GM12878 (cell line): ENCODE measurements around the gene B4GALNT2. TPM values are rescaled to one million over a fixed set of nuclear protein-coding genes. Genes with fewer than 3 reads are reported as not detected.

ENCODE experiments used
- BHLHE40 ChIP-seq, 2 experiments: fragments of 450-650 bp in 1 of 2; IDR thresholded peaks; 2 replicates each; pipeline ENCODE4 v1.6.1; 2011 to 2017; ENCODE audit warnings: low read depth in 2 of 2, borderline replicate concordance in 1 of 2, improper control_type of control experiment in 1 of 2, low read length in 1 of 2, mild to moderate bottlenecking in 1 of 2
- FOS ChIP-seq: IDR thresholded peaks from 3 replicates; pipeline ENCODE4 v1.6.1; 2011; ENCODE audit warnings: borderline replicate concordance; ENCODE audit not compliant: insufficient read length; ENCODE audit errors: extremely low read depth
- IKZF2 ChIP-seq, 2 experiments: fragments of 450-650 bp; IDR thresholded peaks; 2 replicates each; pipeline ENCODE4 v1.6.1; 2017; ENCODE audit warnings: mild to moderate bottlenecking in 2 of 2, moderate library complexity in 2 of 2
- JUNB ChIP-seq: IDR thresholded peaks from 2 replicates; pipeline ENCODE4 v1.6.1; 2016; ENCODE audit warnings: antibody characterized with exemption, mild to moderate bottlenecking
- LARP7 ChIP-seq: fragments of 450-650 bp; IDR thresholded peaks from 2 replicates; pipeline ENCODE4 v1.6.1; 2017; ENCODE audit warnings: mild to moderate bottlenecking
- MXI1 ChIP-seq: fragments of 150-350 bp; IDR thresholded peaks from 2 replicates; pipeline ENCODE4 v1.6.1; 2011; ENCODE audit warnings: low read depth, mild to moderate bottlenecking, inconsistent platforms, low read length, improper control_type of control experiment
- NFYA ChIP-seq: IDR thresholded peaks from 2 replicates; pipeline ENCODE4 v1.6.1; 2011; ENCODE audit warnings: low read depth, mild to moderate bottlenecking, low read length, improper control_type of control experiment, borderline replicate concordance
- NR2C1 ChIP-seq: fragments of 450-650 bp; IDR thresholded peaks from 2 replicates; pipeline ENCODE4 v1.6.1; 2017; ENCODE audit warnings: antibody characterized with exemption, mild to moderate bottlenecking, moderate library complexity
- POLR2A ChIP-seq: IDR thresholded peaks from 2 replicates; pipeline ENCODE4 v1.6.1; 2011; ENCODE audit warnings: low read depth, mild to moderate bottlenecking, low read length
- RAD21 ChIP-seq: IDR thresholded peaks from 2 replicates; pipeline ENCODE4 v1.6.1; 2011; ENCODE audit warnings: mild to moderate bottlenecking, low read depth, low read length, moderate library complexity; ENCODE audit not compliant: insufficient read depth
- RAD51 ChIP-seq: fragments of 450-650 bp; IDR thresholded peaks from 2 replicates; pipeline ENCODE4 v1.6.1; 2016; ENCODE audit warnings: moderate library complexity, mild to moderate bottlenecking, inconsistent platforms
- SMAD5 ChIP-seq: IDR thresholded peaks from 2 replicates; pipeline ENCODE4 v1.6.1; 2016; ENCODE audit warnings: antibody characterized with exemption, low read depth
- SREBF2 ChIP-seq: IDR thresholded peaks from 2 replicates; pipeline ENCODE4 v1.6.1; 2012; ENCODE audit warnings: mild to moderate bottlenecking, low read length
- STAT1 ChIP-seq: fragments of 450-650 bp; conservative IDR thresholded peaks from 2 replicates; pipeline ENCODE4 v1.6.1; 2014; ENCODE audit warnings: antibody characterized with exemption, mild to moderate bottlenecking
- TAF1 ChIP-seq: IDR thresholded peaks from 2 replicates; pipeline ENCODE4 v1.6.1; 2011; ENCODE audit warnings: mild to moderate bottlenecking, low read depth, low read length, borderline replicate concordance
- WRNIP1 ChIP-seq: IDR thresholded peaks from 2 replicates; pipeline ENCODE4 v1.6.1; 2011; ENCODE audit warnings: low read depth, low read length, improper control_type of control experiment, borderline replicate concordance
- ZBED1 ChIP-seq: IDR thresholded peaks from 2 replicates; pipeline ENCODE4 v1.6.1; 2016; ENCODE audit warnings: borderline replicate concordance
- ZNF24 ChIP-seq: fragments of 450-650 bp; IDR thresholded peaks from 2 replicates; pipeline ENCODE4 v1.6.1; 2017; ENCODE audit warnings: antibody characterized with exemption, mild to moderate bottlenecking
- ZZZ3 ChIP-seq: IDR thresholded peaks from 2 replicates; pipeline ENCODE4 v1.6.1; 2011; ENCODE audit warnings: low read depth; ENCODE audit not compliant: control insufficient read depth, insufficient read length
- polyA plus RNA-seq, 11 experiments: library from polyadenylated mRNA; depleted of rRNA in 4 of 11; unstranded in 6 of 11; stranded (reverse) in 5 of 11; fragments of >200 nt; fragmentation: Nextera tagmentation in 4 of 11; fragmentation: Illumina TruSeq in 1 of 11; extraction: Ambion mirVana in 4 of 11; extraction: Trizol in 1 of 11; gene quantifications; 1 replicate in 1 of 11; 2 replicates in 10 of 11; pipeline versions ENCODE4 v1.2.1 to v1.2.3, GENCODE V29; 2011 to 2016; ENCODE audit warnings: inconsistent platforms in 2 of 11, missing spikeins in 2 of 11, low read depth in 1 of 11
- total RNA-seq, 4 experiments: library from RNA; depleted of rRNA in 3 of 4; stranded (reverse); fragments of >200 nt in 3 of 4; fragmentation: Illumina TruSeq in 1 of 4; extraction: Trizol in 1 of 4; gene quantifications; 2 replicates each; pipeline versions ENCODE4 v1.2.1 to v1.2.3, GENCODE V29; 2013 to 2021
- TF ChIP-seq, protein P1 (sequence below): fragments of 450-650 bp; IDR thresholded peaks from 2 replicates; pipeline ENCODE4 v1.6.1; 2016; ENCODE audit warnings: mild to moderate bottlenecking
- TF ChIP-seq, protein P2 (sequence below): fragments of 450-650 bp; IDR thresholded peaks from 2 replicates; pipeline ENCODE4 v1.6.1; 2017; ENCODE audit warnings: mild to moderate bottlenecking, moderate library complexity
- TF ChIP-seq, protein P3 (sequence below): IDR thresholded peaks from 2 replicates; pipeline ENCODE4 v1.6.1; 2012; ENCODE audit warnings: low read length, inconsistent platforms
- TF ChIP-seq, protein P4 (sequence below): IDR thresholded peaks from 2 replicates; pipeline ENCODE4 v1.6.1; 2012; ENCODE audit warnings: mild to moderate bottlenecking, low read depth, low read length

Gene B4GALNT2
- total and polyA plus RNA-seq, 10 of the 15 experiments (the other 5 are each of a cell fraction or from before 2014, with no cell fraction given) = not detected

- TF ChIP-seq, protein P1, sequence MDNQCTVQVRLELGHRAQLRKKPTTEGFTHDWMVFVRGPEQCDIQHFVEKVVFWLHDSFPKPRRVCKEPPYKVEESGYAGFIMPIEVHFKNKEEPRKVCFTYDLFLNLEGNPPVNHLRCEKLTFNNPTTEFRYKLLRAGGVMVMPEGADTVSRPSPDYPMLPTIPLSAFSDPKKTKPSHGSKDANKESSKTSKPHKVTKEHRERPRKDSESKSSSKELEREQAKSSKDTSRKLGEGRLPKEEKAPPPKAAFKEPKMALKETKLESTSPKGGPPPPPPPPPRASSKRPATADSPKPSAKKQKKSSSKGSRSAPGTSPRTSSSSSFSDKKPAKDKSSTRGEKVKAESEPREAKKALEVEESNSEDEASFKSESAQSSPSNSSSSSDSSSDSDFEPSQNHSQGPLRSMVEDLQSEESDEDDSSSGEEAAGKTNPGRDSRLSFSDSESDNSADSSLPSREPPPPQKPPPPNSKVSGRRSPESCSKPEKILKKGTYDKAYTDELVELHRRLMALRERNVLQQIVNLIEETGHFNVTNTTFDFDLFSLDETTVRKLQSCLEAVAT = 0 out of 2 replicates have a peak, but pooled peaks have one; percentile 34
- TF ChIP-seq RAD51 = no peak
- no peak for TF ChIP-seq SREBF2
- no peak for TF ChIP-seq BHLHE40 (IDR thresholded peaks at IDR 0.05; ENCODE audit: borderline replicate concordance in 1 of 2, low read depth in 2 of 2, low read length in 1 of 2)
- TF ChIP-seq MXI1 = no peak
- no peak for TF ChIP-seq STAT1
- TF ChIP-seq RAD21 = peak; percentile 91
- no peak for TF ChIP-seq SMAD5
- TF ChIP-seq ZZZ3 = no peak
- TF ChIP-seq TAF1 = no peak
- TF ChIP-seq ZNF24 = no peak
- TF ChIP-seq, protein P2, sequence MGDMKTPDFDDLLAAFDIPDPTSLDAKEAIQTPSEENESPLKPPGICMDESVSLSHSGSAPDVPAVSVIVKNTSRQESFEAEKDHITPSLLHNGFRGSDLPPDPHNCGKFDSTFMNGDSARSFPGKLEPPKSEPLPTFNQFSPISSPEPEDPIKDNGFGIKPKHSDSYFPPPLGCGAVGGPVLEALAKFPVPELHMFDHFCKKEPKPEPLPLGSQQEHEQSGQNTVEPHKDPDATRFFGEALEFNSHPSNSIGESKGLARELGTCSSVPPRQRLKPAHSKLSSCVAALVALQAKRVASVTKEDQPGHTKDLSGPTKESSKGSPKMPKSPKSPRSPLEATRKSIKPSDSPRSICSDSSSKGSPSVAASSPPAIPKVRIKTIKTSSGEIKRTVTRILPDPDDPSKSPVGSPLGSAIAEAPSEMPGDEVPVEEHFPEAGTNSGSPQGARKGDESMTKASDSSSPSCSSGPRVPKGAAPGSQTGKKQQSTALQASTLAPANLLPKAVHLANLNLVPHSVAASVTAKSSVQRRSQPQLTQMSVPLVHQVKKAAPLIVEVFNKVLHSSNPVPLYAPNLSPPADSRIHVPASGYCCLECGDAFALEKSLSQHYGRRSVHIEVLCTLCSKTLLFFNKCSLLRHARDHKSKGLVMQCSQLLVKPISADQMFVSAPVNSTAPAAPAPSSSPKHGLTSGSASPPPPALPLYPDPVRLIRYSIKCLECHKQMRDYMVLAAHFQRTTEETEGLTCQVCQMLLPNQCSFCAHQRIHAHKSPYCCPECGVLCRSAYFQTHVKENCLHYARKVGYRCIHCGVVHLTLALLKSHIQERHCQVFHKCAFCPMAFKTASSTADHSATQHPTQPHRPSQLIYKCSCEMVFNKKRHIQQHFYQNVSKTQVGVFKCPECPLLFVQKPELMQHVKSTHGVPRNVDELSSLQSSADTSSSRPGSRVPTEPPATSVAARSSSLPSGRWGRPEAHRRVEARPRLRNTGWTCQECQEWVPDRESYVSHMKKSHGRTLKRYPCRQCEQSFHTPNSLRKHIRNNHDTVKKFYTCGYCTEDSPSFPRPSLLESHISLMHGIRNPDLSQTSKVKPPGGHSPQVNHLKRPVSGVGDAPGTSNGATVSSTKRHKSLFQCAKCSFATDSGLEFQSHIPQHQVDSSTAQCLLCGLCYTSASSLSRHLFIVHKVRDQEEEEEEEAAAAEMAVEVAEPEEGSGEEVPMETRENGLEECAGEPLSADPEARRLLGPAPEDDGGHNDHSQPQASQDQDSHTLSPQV = no peak
- no peak for TF ChIP-seq POLR2A
- TF ChIP-seq, protein P3, sequence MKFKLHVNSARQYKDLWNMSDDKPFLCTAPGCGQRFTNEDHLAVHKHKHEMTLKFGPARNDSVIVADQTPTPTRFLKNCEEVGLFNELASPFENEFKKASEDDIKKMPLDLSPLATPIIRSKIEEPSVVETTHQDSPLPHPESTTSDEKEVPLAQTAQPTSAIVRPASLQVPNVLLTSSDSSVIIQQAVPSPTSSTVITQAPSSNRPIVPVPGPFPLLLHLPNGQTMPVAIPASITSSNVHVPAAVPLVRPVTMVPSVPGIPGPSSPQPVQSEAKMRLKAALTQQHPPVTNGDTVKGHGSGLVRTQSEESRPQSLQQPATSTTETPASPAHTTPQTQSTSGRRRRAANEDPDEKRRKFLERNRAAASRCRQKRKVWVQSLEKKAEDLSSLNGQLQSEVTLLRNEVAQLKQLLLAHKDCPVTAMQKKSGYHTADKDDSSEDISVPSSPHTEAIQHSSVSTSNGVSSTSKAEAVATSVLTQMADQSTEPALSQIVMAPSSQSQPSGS = no peak
- TF ChIP-seq ZBED1 = no peak
- TF ChIP-seq, protein P4, sequence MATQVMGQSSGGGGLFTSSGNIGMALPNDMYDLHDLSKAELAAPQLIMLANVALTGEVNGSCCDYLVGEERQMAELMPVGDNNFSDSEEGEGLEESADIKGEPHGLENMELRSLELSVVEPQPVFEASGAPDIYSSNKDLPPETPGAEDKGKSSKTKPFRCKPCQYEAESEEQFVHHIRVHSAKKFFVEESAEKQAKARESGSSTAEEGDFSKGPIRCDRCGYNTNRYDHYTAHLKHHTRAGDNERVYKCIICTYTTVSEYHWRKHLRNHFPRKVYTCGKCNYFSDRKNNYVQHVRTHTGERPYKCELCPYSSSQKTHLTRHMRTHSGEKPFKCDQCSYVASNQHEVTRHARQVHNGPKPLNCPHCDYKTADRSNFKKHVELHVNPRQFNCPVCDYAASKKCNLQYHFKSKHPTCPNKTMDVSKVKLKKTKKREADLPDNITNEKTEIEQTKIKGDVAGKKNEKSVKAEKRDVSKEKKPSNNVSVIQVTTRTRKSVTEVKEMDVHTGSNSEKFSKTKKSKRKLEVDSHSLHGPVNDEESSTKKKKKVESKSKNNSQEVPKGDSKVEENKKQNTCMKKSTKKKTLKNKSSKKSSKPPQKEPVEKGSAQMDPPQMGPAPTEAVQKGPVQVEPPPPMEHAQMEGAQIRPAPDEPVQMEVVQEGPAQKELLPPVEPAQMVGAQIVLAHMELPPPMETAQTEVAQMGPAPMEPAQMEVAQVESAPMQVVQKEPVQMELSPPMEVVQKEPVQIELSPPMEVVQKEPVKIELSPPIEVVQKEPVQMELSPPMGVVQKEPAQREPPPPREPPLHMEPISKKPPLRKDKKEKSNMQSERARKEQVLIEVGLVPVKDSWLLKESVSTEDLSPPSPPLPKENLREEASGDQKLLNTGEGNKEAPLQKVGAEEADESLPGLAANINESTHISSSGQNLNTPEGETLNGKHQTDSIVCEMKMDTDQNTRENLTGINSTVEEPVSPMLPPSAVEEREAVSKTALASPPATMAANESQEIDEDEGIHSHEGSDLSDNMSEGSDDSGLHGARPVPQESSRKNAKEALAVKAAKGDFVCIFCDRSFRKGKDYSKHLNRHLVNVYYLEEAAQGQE = no peak
- TF ChIP-seq JUNB = no peak
- TF ChIP-seq IKZF2 (IDR thresholded peaks at IDR 0.05) = peak; percentile 60 to 62; a peak in 3 of 4 replicates
- no peak for TF ChIP-seq FOS
- no peak for TF ChIP-seq LARP7
- TF ChIP-seq NFYA = no peak
- TF ChIP-seq NR2C1 = no peak
- TF ChIP-seq WRNIP1 = no peak
These were observed 47.7 kb downstream of the B4GALNT2 start (continued) for GRCh38 chr17:49180303-49180702.
